ENCODE results near the gene CAGE1. TPM values are rescaled to one million over a fixed set of nuclear protein-coding genes. Genes with fewer than 3 reads are reported as not detected.
"Not testable (repeated sequence)": the region's sequence is repeated elsewhere in the genome, so short reads cannot be mapped to it uniquely, and the experiment has no call there.

The CAGE1 gene
- polyA plus RNA-seq, 3 donors from 2014 or later: 0.21 TPM; not detected in 2

DNA sequence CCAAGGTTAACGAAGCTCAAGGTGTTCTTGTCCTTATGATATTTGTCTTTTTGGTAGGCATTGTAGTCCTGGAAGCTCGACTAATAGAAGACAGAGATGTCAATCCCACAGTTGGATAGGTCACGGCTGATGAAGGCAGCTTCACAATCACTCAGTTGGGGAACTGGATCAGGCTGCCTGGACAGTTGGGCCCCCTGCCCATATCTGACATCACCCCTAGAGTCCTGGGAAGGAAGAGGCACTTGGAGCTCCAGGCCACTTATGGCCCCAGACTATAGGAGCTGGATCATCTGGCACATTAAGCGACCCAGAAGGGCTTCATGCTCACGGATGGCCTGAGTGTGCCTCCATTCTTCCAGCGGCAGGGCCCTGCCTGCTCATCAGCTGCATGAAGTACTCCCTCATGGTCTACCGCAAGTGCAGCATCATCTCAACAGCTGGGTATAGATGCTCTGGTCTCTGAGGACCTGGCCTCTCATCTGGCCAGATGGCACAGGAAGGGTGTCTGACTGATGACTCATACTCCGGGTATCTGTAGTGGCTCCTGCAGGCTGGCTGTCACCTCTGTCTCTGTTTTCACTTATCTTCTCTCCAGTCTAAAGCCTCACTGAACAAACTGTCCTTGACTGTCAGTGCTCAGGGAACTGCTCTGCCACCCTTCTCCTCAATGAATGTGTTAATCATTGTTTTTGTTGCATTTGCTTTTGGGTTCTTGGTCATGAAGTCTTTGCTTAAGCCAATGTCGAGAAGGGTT is 47.4 kb downstream of the CAGE1 start:
- H3K4me1 Mint-ChIP-seq: no peaks in the 10 kb centered on the region
- no peak overlapping the region for H3K4me3 Mint-ChIP-seq
- DNase-seq: no peak
- no peaks in the 10 kb centered on the region for H3K36me3 Mint-ChIP-seq
- H3K9me3 Mint-ChIP-seq: no peaks in the 10 kb centered on the region
- no peak overlapping the region for H3K27ac Mint-ChIP-seq
- H3K27me3 Mint-ChIP-seq (ENCODE audit: low read depth in 3 of 3): peaks cover 2 to 13% (median 2%) of the 10 kb centered on the region in 3 donors

DNA sequence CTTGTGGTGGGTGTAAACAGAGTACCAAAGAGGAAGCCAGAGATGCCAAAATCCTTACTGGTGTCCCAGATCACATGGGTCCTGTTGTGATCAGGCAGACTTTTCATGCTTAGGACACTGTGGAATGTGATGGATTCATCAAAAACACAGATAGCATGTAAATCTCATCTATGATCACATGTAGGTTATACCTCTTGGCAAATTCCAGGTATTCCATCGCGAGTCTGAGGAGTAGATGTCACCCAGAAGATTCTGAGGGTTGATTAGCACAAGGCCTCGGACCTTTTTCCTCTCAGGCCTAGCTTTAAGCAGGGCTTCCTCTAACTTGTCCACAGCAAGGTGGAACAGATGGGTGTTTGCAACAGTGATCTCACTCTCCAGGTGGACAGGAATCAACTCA is 48.3 kb downstream of the CAGE1 start:
- no peaks in the 10 kb centered on the region for H3K36me3 Mint-ChIP-seq
- no peak overlapping the region for H3K27ac Mint-ChIP-seq
- no peaks in the 10 kb centered on the region for H3K9me3 Mint-ChIP-seq
- H3K4me3 Mint-ChIP-seq: no peak overlapping the region
- peaks cover 2 to 8% (median 2%) of the 10 kb centered on the region in 3 donors for H3K27me3 Mint-ChIP-seq (ENCODE audit: low read depth in 3 of 3)
- no peak for DNase-seq
- H3K4me1 Mint-ChIP-seq: no peaks in the 10 kb centered on the region

DNA sequence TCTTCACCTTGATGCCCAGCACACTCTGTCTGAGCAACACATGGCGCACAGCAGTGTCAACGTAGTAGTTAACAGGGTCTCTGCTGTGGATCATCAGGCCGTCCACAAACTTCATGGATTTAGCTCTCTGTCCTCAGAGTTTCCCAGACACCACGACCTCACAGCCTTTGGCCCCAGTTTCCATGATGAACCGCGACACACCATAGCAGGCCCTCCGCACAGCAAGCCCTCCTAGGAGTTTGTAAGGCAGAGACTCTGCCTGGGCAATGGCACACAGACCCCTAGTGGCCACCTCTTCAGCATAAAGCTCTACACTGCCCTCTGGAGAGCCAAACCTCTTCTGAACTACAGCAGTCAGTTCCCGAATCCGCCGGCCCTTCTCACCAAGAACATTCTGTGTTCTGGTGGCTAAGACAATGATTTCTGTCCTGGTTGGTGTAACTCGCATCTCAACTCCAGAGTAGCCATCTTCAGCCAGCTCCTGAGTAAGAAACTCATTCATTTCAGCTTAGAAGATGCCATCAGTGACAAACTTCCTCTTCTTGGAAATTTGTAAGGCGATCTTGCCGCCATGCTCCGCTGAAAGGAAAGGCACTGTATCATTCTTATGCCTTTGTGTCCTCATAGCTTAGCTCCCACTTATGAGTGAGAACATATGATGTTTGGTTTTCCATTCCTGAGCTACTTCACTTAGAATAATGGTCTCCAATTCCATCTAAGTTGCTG is 50.4 kb downstream of the CAGE1 start:
- H3K27ac Mint-ChIP-seq; H3K36me3 Mint-ChIP-seq; H3K4me1 Mint-ChIP-seq; H3K9me3 Mint-ChIP-seq; H3K27me3 Mint-ChIP-seq (ENCODE audit: low read depth in 3 of 3); H3K4me3 Mint-ChIP-seq: not testable (repeated sequence)
- peak in 2 of 3 donors; percentile 19 to 24 for DNase-seq

DNA sequence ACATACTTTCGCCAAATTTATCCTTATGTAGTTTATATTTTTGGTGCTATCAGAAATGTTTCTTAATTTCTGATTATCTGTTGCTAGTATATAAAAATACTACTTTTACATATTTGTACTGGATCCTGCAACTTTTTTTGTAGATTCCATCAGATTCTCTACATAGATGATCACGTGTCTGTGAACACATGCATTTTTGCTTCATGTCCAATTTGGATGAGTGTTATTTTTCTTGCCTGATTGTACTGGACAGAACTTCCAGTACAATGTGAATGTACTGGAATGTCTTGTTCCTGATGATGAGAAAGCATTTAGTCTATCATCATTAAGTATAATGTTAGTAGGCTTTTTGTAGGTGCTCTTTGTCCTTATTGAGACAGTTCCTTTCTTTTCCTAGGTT is 51.5 kb downstream of the CAGE1 start:
- Mint-ChIP-seq H3K4me3 (no peak overlapping the region), H3K27ac (no peak overlapping the region), H3K4me1 (no peaks in the 10 kb centered on the region), H3K36me3 (no peaks in the 10 kb centered on the region), H3K9me3 (no peaks in the 10 kb centered on the region), H3K27me3 (ENCODE audit: low read depth in 3 of 3) (peaks cover 2 to 8% (median 2%) of the 10 kb centered on the region in 3 donors)
- no peak for DNase-seq

DNA sequence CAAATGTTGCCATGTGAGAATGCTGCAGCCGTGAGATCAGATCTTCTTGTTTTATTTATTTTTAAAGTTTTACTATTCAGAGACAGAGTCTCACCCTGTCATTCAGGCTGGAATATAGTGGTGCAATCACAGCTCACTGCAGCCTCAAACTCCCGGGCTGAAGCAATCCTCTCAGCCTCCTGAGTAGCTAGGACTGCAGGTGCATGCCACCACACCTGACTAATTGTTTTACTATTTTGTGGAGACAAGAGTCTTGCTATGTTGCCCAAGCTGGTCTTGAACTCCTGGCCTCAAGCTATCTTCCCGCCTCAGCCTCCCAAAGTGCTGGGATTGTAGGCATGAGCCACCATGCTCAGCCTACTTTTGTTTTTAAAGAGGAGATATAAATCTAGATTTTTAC is 54.0 kb downstream of the CAGE1 start:
- Mint-ChIP-seq H3K9me3 (no peaks in the 10 kb centered on the region), H3K27me3 (ENCODE audit: low read depth in 3 of 3) (peaks cover under 1 to 2% (median 2%) of the 10 kb centered on the region in 3 donors), H3K27ac (no peak overlapping the region), H3K36me3 (no peaks in the 10 kb centered on the region), H3K4me1 (no peaks in the 10 kb centered on the region), H3K4me3 (no peak overlapping the region)
- no peak for DNase-seq

DNA sequence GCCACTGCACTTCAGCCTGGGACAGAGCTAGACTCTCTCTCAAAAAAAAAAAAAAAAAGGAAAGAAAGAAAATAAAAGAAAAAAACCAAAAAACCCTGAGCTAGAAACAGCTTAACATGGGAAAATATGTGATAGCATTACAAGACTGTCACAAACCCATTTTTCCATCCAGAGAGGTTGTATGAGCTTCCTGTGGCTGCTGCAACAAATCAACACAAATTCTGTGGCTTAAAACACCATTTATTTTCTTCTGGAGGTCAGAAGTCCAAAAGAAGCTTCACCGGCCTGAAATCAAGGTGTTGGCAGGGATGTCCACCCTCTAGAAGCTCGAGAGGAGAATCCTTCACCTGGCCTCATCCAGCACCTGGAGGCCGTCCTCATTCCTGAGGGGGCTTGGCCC is 54.9 kb downstream of the CAGE1 start:
- no peak for DNase-seq
- no peaks in the 10 kb centered on the region for H3K9me3 Mint-ChIP-seq
- no peak overlapping the region for H3K4me3 Mint-ChIP-seq
- H3K36me3 Mint-ChIP-seq: no peaks in the 10 kb centered on the region
- no peak overlapping the region for H3K27ac Mint-ChIP-seq
- peaks cover 0 to 2% (median 0%) of the 10 kb centered on the region in 3 donors for H3K27me3 Mint-ChIP-seq (ENCODE audit: low read depth in 3 of 3)
- H3K4me1 Mint-ChIP-seq: no peaks in the 10 kb centered on the region

DNA sequence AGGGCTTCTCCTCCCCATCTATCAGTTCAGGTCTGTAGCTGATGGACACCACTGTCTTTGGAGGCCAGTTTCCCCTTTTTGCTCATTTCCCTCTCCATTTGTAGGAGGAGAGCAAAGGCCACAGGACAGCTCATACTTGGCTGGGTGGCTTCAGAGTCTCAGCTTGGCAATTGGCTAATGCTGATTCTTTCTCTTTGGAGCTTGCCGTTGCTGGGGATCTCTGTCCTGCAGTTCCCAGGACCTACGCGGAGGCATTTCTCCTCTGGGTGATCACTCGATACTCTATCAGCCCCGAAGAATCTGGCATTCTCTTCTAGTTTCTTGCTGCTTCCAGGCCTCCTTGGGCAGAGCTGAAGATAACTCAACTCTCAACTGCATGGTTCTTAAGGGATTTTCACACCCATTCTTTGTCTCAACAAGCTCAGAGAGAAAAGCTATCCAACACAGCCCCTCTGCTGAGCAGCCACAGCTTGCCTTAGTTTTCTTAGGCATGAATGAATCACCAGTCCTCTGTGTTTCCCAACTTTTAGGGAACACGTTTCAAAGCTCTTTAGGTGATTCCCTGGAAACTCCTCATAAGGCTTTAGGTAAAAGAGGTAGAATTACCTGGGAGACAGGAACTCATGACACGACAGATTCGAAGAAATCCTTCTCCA is 57.3 kb downstream of the CAGE1 start:
- H3K4me1 Mint-ChIP-seq: no peaks in the 10 kb centered on the region

DNA sequence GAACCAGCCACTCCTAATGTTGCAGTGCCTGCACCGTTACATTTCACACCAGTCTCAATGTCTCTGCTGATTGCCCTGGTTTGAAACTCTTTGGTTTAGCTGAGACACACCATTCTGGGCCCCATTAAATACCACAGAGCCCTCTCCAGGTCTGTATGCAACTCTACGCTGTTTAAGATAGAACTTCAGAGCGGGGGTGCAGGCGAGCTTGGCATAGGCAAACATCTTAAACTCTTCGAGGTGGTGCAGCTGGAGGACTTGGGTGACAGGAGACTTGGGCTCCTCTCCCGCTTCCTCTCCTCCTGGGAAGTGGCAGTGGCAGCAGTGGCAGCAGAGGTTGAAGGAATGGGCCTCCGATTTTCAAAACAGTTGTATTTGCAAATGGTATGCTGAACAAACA is 58.1 kb downstream of the CAGE1 start:
- H3K9me3 Mint-ChIP-seq: no peaks in the 10 kb centered on the region
- no peaks in the 10 kb centered on the region for H3K36me3 Mint-ChIP-seq
- H3K27me3 Mint-ChIP-seq (ENCODE audit: low read depth in 3 of 3): peaks cover 0 to 4% (median 0%) of the 10 kb centered on the region in 3 donors
- no peaks in the 10 kb centered on the region for H3K4me1 Mint-ChIP-seq
- no peak for DNase-seq
- no peak overlapping the region for H3K27ac Mint-ChIP-seq
- no peak overlapping the region for H3K4me3 Mint-ChIP-seq

More for the DNA sequence above, 57.3 kb downstream of the CAGE1 start:
- no peaks in the 10 kb centered on the region for H3K36me3 Mint-ChIP-seq
- H3K9me3 Mint-ChIP-seq: no peaks in the 10 kb centered on the region
- peaks cover 0 to 2% (median 0%) of the 10 kb centered on the region in 3 donors for H3K27me3 Mint-ChIP-seq (ENCODE audit: low read depth in 3 of 3)
- no peak overlapping the region for H3K27ac Mint-ChIP-seq
- H3K4me3 Mint-ChIP-seq: no peak overlapping the region
- DNase-seq: no peak

DNA sequence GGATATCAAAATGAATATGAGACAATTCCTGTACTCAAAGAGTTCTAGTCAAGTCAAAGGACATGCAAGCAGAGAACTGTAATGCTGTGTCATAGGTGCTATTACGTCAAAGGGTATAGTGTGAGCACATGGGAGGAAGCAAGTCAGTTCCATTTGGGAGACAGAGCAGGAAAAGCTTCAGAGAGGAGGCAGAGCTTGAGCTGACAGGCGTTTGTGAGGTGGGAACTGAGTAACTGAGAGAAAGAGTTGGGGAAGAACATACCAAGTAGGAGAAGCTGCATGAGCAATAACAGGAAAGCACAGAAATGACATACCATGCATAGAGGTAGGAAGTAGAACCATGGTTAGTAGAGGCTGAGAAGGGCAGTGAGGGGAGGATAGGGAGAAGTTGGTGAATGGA is 61.3 kb downstream of the CAGE1 start:
- H3K4me3 Mint-ChIP-seq: no peak overlapping the region
- H3K9me3 Mint-ChIP-seq: peaks cover 0 to 3% (median 0%) of the 10 kb centered on the region in 6 donors
- no peak for DNase-seq
- H3K27ac Mint-ChIP-seq: no peak overlapping the region
- H3K36me3 Mint-ChIP-seq: peaks cover 0 to 8% (median 4%) of the 10 kb centered on the region in 3 donors
- H3K4me1 Mint-ChIP-seq: peaks cover 0 to 3% of the 10 kb centered on the region in 2 donors
- H3K27me3 Mint-ChIP-seq (ENCODE audit: low read depth in 3 of 3): peaks cover 0 to 7% (median 5%) of the 10 kb centered on the region in 3 donors

DNA sequence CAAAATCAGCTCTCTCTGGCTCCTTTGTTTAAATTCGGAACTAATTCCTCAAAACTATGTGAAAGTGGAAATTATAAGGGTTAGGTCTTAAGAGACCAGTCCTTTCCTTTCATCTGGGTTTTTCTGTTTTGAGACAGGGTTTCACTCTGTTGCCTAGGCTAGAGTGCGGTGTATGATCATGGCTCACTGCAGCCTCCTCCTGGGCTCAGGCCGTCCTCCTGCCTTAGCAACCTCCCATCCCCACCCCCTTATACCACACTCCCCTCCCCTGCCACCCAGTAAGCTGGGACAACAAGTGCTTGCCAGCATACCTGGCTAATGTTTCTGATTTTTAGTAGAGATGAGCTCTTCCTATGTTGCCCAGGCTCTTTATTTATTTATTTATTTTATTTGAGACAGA is 63.8 kb downstream of the CAGE1 start:
- Mint-ChIP-seq H3K4me3 (no peak overlapping the region), H3K27ac (no peak overlapping the region), H3K27me3 (ENCODE audit: low read depth in 3 of 3) (peaks cover 4 to 7% (median 5%) of the 10 kb centered on the region in 3 donors), H3K36me3 (peaks cover 0 to 8% (median 6%) of the 10 kb centered on the region in 3 donors), H3K9me3 (peaks cover 0 to 3% (median 0%) of the 10 kb centered on the region in 6 donors), H3K4me1 (peaks cover 0 to 3% of the 10 kb centered on the region in 2 donors)
- DNase-seq: no peak

DNA sequence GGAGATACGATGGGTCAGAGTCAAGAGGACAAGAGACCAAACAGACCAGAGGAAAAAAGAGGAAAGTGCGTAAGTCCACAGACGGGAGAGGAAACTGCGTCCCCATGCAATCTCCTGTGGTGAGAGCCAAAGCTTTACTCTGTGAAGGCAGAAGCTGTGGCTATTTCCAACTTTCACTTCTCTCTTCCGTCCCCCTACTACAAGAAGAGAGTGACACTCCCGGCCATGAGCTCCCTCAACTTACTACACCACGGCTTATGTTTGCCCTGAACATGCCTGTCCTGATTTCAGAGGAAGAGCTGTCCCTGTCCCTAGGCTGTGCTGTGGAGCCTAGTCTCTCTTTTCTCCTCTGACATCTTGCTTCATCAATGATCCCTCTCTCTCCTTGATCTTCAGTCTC is 65.0 kb downstream of the CAGE1 start:
- Mint-ChIP-seq H3K27ac (no peak overlapping the region), H3K9me3 (peaks cover 0 to 3% (median 0%) of the 10 kb centered on the region in 6 donors), H3K27me3 (ENCODE audit: low read depth in 3 of 3) (peaks cover 4 to 7% (median 5%) of the 10 kb centered on the region in 3 donors), H3K4me1 (peaks cover 0 to 3% of the 10 kb centered on the region in 2 donors), H3K36me3 (peaks cover 0 to 8% (median 6%) of the 10 kb centered on the region in 3 donors), H3K4me3 (peak overlapping the region in 1 of 5 donors; percentile 16)
- DNase-seq: no peak

DNA sequence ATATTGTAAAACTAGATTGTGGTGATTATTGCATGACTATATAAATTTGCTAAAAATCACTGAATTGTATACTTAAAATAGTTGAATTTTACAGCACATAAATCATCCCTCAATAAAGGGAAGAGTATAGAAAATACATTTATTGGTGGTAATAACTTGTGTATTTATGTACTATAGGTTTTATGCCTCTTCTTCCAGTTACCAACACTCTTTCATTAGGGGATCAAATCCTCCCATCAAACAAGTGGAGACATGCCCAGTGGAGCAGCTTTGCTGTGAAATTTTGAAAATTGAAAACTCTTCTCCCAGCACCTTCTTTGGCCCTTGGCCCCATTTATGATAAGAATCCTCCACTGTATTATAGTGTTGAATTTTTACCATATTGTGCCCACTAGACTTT is 66.5 kb downstream of the CAGE1 start:
- Mint-ChIP-seq H3K36me3 (peaks cover 0 to 8% (median 6%) of the 10 kb centered on the region in 3 donors), H3K27me3 (ENCODE audit: low read depth in 3 of 3) (peaks cover 5% of the 10 kb centered on the region in 3 donors), H3K27ac (no peak overlapping the region)

DNA sequence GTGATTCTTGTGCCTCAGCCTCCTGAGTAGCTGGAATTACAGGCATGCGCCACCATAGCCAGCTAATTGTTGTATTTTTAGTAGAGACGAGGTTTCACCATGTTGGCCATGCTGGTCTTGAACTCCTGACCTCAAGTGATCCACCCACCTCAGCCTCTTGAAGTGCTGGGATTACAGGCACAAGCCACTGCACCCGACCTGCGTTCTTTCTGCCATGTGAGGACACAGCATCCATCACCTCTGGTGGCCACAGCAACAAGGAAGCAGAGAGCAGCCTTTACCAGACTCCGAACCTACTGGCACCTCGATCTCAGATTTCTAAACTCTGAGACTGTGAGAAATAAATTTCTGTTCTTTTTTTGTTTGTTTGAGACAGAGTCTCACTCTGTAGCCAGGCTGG is 67.7 kb downstream of the CAGE1 start:
- not testable (repeated sequence) for H3K4me3 Mint-ChIP-seq; H3K9me3 Mint-ChIP-seq; H3K36me3 Mint-ChIP-seq; H3K27ac Mint-ChIP-seq; H3K27me3 Mint-ChIP-seq (ENCODE audit: low read depth in 3 of 3); DNase-seq; H3K4me1 Mint-ChIP-seq

More for the DNA sequence above, 66.5 kb downstream of the CAGE1 start:
- peaks cover 0 to 3% of the 10 kb centered on the region in 2 donors for H3K4me1 Mint-ChIP-seq
- peaks cover 0 to 3% (median 0%) of the 10 kb centered on the region in 6 donors for H3K9me3 Mint-ChIP-seq
- H3K4me3 Mint-ChIP-seq: no peak overlapping the region
- no peak for DNase-seq

DNA sequence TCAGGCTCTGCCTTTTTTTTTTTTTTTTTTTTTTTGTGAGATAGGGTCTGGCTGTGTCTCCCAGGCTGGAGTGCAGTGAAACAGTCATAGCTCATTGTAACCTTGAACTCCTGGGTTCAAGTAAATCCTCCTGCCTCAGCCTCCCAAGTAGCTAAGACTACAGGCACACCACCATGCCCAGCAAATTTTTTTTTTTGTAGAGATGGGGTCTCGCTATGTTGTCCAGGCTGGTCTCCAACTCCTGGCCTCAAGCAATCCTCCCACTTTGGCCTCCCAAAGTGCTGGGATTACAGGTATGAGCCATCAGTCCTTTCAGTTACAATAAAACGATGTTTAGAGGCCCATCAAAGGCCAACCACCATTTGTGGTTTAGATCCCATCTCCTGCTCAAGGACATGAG is 70.1 kb downstream of the CAGE1 start:
- not testable (repeated sequence) for DNase-seq; H3K4me3 Mint-ChIP-seq; H3K27me3 Mint-ChIP-seq (ENCODE audit: low read depth in 3 of 3); H3K4me1 Mint-ChIP-seq; H3K36me3 Mint-ChIP-seq; H3K27ac Mint-ChIP-seq; H3K9me3 Mint-ChIP-seq
